HepG2 (cell line): ENCODE data around the gene TMEM185B. TPM values are rescaled to one million over a fixed set of nuclear protein-coding genes. Genes with fewer than 3 reads are reported as not detected.
A peak's percentile ranks its signal among the peaks of the same experiment; 100 is the strongest.

Experiments used
- ATAC-seq: fragments of 200-7000 bp; cut with Tn5 transposase; 3 replicates; pipeline ENCODE4 v1.9.1; 2020; ENCODE audit warnings: mild to moderate bottlenecking, moderate library complexity
- BruUV-seq: library from RNA; stranded (reverse); fragments of 400-500 nt; replicated peaks from 2 replicates; lab custom pipeline; 2021; lab: Mats Ljungman, UMichigan
- CTCF ChIA-PET: fragments of 300-600 bp; formaldehyde crosslinking; extraction: SDS; loops from one replicate; lab custom pipeline; 2021; ENCODE audit warnings: low total read pairs, inconsistent platforms, low intra/inter-chr PET ratio; lab: Yijun Ruan, JAX
- POLR2A ChIA-PET: fragments of 350-600 bp; sonication (Branson Sonifier 250); formaldehyde crosslinking; loops from one replicate; lab custom pipeline; 2020; ENCODE audit warnings: antibody characterized with exemption, inconsistent platforms; lab: Yijun Ruan, JAX
- DNase-seq: peaks from one replicate; pipeline ENCODE4 v3.0.0-alpha.2; 2015; ENCODE audit warnings: low spot score
- FAIRE-seq: peaks from 3 replicates; lab custom pipeline; 2011; peaks lifted over from hg19 to GRCh38; lab: Jason Lieb, UNC
- H2AFZ ChIP-seq: one replicate; pipeline ENCODE4 v1.6.1; 2011; ENCODE audit warnings: low read length, inconsistent platforms
- H3K27ac ChIP-seq: fragments of 300-600 bp; 3 replicates; pipeline ENCODE4 v1.8.0; 2011; ENCODE audit warnings: mixed run types, mild to moderate bottlenecking, mixed read lengths, low read length, inconsistent platforms; ENCODE audit not compliant: insufficient read depth; ENCODE audit errors: extremely low read length
- H3K27me3 ChIP-seq, 2 experiments: fragments of 200-600 bp in 1 of 2; 2 replicates in 1 of 2; 3 replicates in 1 of 2; pipeline versions ENCODE4 v1.6.0 to v1.8.0; 2011; ENCODE audit warnings: low read length in 2 of 2, mild to moderate bottlenecking in 2 of 2, moderate library complexity in 2 of 2, inconsistent platforms in 1 of 2; ENCODE audit not compliant: insufficient read depth in 2 of 2, control insufficient read depth in 1 of 2
- H3K36me3 ChIP-seq, 2 experiments: fragments of 200-600 bp in 1 of 2; replicated peaks in 1 of 2; 2 replicates in 1 of 2; 3 replicates in 1 of 2; pipeline versions ENCODE4 v1.5.1 to v1.8.0; 2011; ENCODE audit warnings: low read length in 2 of 2, inconsistent platforms in 1 of 2; ENCODE audit not compliant: insufficient read depth in 2 of 2, control insufficient read depth in 1 of 2
- H3K4me1 ChIP-seq: 2 replicates; pipeline ENCODE4 v1.5.1; 2012; ENCODE audit warnings: low read length, inconsistent platforms; ENCODE audit not compliant: insufficient read depth
- H3K4me2 ChIP-seq: 2 replicates; pipeline ENCODE4 v1.6.0; 2011; ENCODE audit warnings: low read depth, low read length, inconsistent platforms
- H3K4me3 ChIP-seq, 3 experiments: fragments of 200-600 bp in 1 of 3; sonication (generic), shearing (Covaris generic) in 1 of 3; replicated peaks in 1 of 3; 2 replicates each; pipeline ENCODE4 v1.5.1; 2011 to 2016; ENCODE audit warnings: low read length in 3 of 3, inconsistent platforms in 2 of 3, low read depth in 2 of 3, mild to moderate bottlenecking in 2 of 3, control low read depth in 1 of 3, mixed read lengths in 1 of 3; ENCODE audit not compliant: insufficient read depth in 1 of 3
- H3K79me2 ChIP-seq: one replicate; pipeline ENCODE4 v1.6.1; 2011; ENCODE audit warnings: low read length, inconsistent platforms; ENCODE audit not compliant: insufficient read depth
- H3K9ac ChIP-seq: 2 replicates; pipeline ENCODE4 v1.6.0; 2011; ENCODE audit warnings: mild to moderate bottlenecking, low read depth, low read length, inconsistent platforms; ENCODE audit not compliant: insufficient read depth
- H3K9me3 ChIP-seq: 2 replicates; pipeline ENCODE4 v1.5.1; 2012; ENCODE audit warnings: mild to moderate bottlenecking, low read length
- H4K20me1 ChIP-seq: 2 replicates; pipeline ENCODE4 v1.6.0; 2011; ENCODE audit warnings: inconsistent platforms, mild to moderate bottlenecking, low read length, moderate library complexity; ENCODE audit not compliant: insufficient read depth
- IRF2 ChIP-seq: IDR thresholded peaks from 2 replicates; pipeline ENCODE4 v1.6.1; 2018; ENCODE audit warnings: missing genetic modification reagents, missing compliant biosample characterization
- PRDM15 ChIP-seq: sonication (generic); formaldehyde crosslinking; IDR thresholded peaks from 2 replicates; pipeline ENCODE4 v1.4.0; 2020; ENCODE audit warnings: missing genetic modification reagents
- TARDBP ChIP-seq: sonication (generic); formaldehyde crosslinking; IDR thresholded peaks from 2 replicates; pipeline ENCODE4 v1.8.0; 2022; ENCODE audit warnings: mild to moderate bottlenecking, missing genetic modification reagents
- ZBTB33 ChIP-seq: sonication (generic); formaldehyde crosslinking; IDR thresholded peaks from 2 replicates; pipeline ENCODE4 v1.4.0; 2020; ENCODE audit warnings: missing genetic modification reagents
- ZBTB38 ChIP-seq: sonication (generic); formaldehyde crosslinking; IDR thresholded peaks from 2 replicates; pipeline ENCODE4 v1.5.1; 2020; ENCODE audit warnings: mild to moderate bottlenecking, missing genetic modification reagents
- ZFY ChIP-seq: sonication (generic); formaldehyde crosslinking; IDR thresholded peaks from 2 replicates; pipeline ENCODE4 v1.4.0; 2020; ENCODE audit warnings: missing genetic modification reagents
- ZNF142 ChIP-seq: sonication (generic); formaldehyde crosslinking; IDR thresholded peaks from 2 replicates; pipeline ENCODE4 v1.4.0; 2020; ENCODE audit warnings: missing genetic modification reagents
- ZNF891 ChIP-seq: sonication (generic); formaldehyde crosslinking; IDR thresholded peaks from 2 replicates; pipeline ENCODE4 v1.5.0; 2020; ENCODE audit warnings: mild to moderate bottlenecking, missing genetic modification reagents
- WGBS: methylation state at CpG from one replicate; pipeline ENCODE4 v1.1.6; 2017; ENCODE audit warnings: low lambda C conversion rate; 5-methylcytosine and 5-hydroxymethylcytosine counted together
- in situ Hi-C: cut with HindIII; loops from 2 replicates; pipeline ENCODE4 v1.10.0; 2017; ENCODE audit warnings: low pct_unique_long_range_greater_than_20kb; ENCODE audit not compliant: extremely low pct_ligation_motif_present
- intact Hi-C: fragments of 100-400 bp; cut with micrococcal nuclease; formaldehyde crosslinking; loops from one replicate; pipeline ENCODE4 v1.10.0; 2022; ENCODE audit not compliant: unreplicated experiment
- polyA plus RNA-seq, 8 experiments: library from polyadenylated mRNA; depleted of rRNA in 3 of 8; stranded (reverse) in 7 of 8; unstranded in 1 of 8; fragments of >200 nt; fragmentation: Illumina TruSeq in 4 of 8; extraction: Trizol in 4 of 8; gene quantifications; 2 replicates each; pipeline versions ENCODE4 v1.2.1 to v1.2.3, GENCODE V29; 2011 to 2016; ENCODE audit warnings: low read depth in 4 of 8, missing spikeins in 1 of 8, mixed read lengths in 1 of 8; ENCODE audit not compliant: insufficient read depth in 1 of 8
- total RNA-seq, 5 experiments: library from RNA; depleted of rRNA; stranded (reverse); fragments of >200 nt; fragmentation: Illumina TruSeq; extraction: Trizol; gene quantifications; 2 replicates each; pipeline ENCODE4 v1.2.3, GENCODE V29; 2016; ENCODE audit warnings: low read depth in 1 of 5

Gene TMEM185B
- total and polyA plus RNA-seq, 2 of the 13 experiments (the other 11 are each of a cell fraction or from before 2014, with no cell fraction given) = 5.6 to 7.0 TPM

- ChIA-PET POLR2A (no interaction called here), CTCF (no interaction called here)
- 58% methylated on average over 13 of the region's 13 CpGs for WGBS
- H3K9ac ChIP-seq = peak overlapping the region; percentile 57; the same call in 1 of the 2 replicates
- H3K4me1 ChIP-seq = peaks cover 72% of the 10 kb centered on the region
- no peaks in the 10 kb centered on the region for H3K79me2 ChIP-seq
- H3K9me3 ChIP-seq = no peaks in the 10 kb centered on the region
- TF ChIP-seq ZNF142 (CRISPR knock-in tag) (no peak), ZBTB33 (CRISPR knock-in tag) (peak; percentile 64; the same call in 1 of the 2 replicates), TARDBP (0 out of 2 replicates have a peak, but pooled peaks have one; percentile 17), PRDM15 (peak; percentile 33; the same call in 1 of the 2 replicates), ZFY (CRISPR knock-in tag) (0 out of 2 replicates have a peak, but pooled peaks have one; percentile 33), ZBTB38 (CRISPR knock-in tag) (0 out of 2 replicates have a peak, but pooled peaks have one; percentile 55), IRF2 (CRISPR knock-in tag) (no peak), ZNF891 (0 out of 2 replicates have a peak, but pooled peaks have one; percentile 3)
- intact Hi-C loops (no loop called here), in situ Hi-C loops (no loop called here)
- no TSS peak for BruUV-seq
- H2AFZ ChIP-seq = peak overlapping the region; percentile 55
- H3K27me3 ChIP-seq = peaks cover 14 to 38% of the 10 kb centered on the region in 2 experiments; a peak in 4 of 5 replicates
- peak; percentile 8 for ATAC-seq
- no peaks in the 10 kb centered on the region for H3K36me3 ChIP-seq
- H3K4me3 ChIP-seq = peak overlapping the region in 2 of 3 experiments; percentile 70 to 81; a peak in 4 of 6 replicates
- no peaks in the 10 kb centered on the region for H4K20me1 ChIP-seq
- H3K27ac ChIP-seq = no peak overlapping the region
- peak overlapping the region; percentile 98 for H3K4me2 ChIP-seq
- no peak for DNase-seq
- no peak for FAIRE-seq
Measured at GRCh38 chr2:120224256-120224655, 1.1 kb upstream of the TMEM185B start.
